Naive thymus-derived CD4-positive, alpha-beta T cell (primary cell): Measurements from ENCODE around the gene PPP3R1. TPM values are rescaled to one million over a fixed set of nuclear protein-coding genes. Genes with fewer than 3 reads are reported as not detected.

ENCODE experiments used
- ATAC-seq: fragments of 150-1000 bp; cut with Tn5 transposase; 2 replicates; pipeline ENCODE4 v1.10.0; 2021; ENCODE audit warnings: mild to moderate bottlenecking, moderate library complexity
- CTCF ChIA-PET: fragments of 350-600 bp; sonication (Branson Sonifier 250); formaldehyde crosslinking; loops from one replicate; lab custom pipeline; 2021; ENCODE audit warnings: antibody characterized with exemption; lab: Charles Lee
- POLR2A ChIA-PET: fragments of 350-600 bp; sonication (Branson Sonifier 250); formaldehyde crosslinking; loops from one replicate; lab custom pipeline; 2021; ENCODE audit warnings: antibody characterized with exemption, inconsistent platforms; lab: Charles Lee
- DNase-seq, 9 donors: peaks; one replicate each; pipeline versions ENCODE4 v3.0.0 to v3.0.0-alpha.2; 2020 to 2022; ENCODE audit warnings: mixed read lengths in 1 of 9
- H3K27ac ChIP-seq: one replicate; pipeline ENCODE4 v1.7.0; 2013; ENCODE audit warnings: mild to moderate bottlenecking, low read depth, low read length, moderate library complexity
- H3K27me3 ChIP-seq, 2 donors: one replicate each; pipeline ENCODE4 v1.7.0; 2013; ENCODE audit warnings: low read length in 2 of 2, mild to moderate bottlenecking in 2 of 2, moderate library complexity in 2 of 2; ENCODE audit not compliant: control insufficient read depth in 2 of 2, insufficient read depth in 2 of 2
- H3K36me3 ChIP-seq, 3 experiments: 1 replicate in 2 of 3; 2 replicates in 1 of 3; pipeline ENCODE4 v1.7.0; 2013; ENCODE audit warnings: low read length in 3 of 3, mild to moderate bottlenecking in 3 of 3, moderate library complexity in 1 of 3; ENCODE audit not compliant: insufficient read depth in 3 of 3, control insufficient read depth in 2 of 3
- H3K4me1 ChIP-seq, 2 donors: one replicate each; pipeline ENCODE4 v1.7.0; 2013; ENCODE audit warnings: low read length in 2 of 2, mild to moderate bottlenecking in 2 of 2, moderate library complexity in 1 of 2; ENCODE audit not compliant: control insufficient read depth in 2 of 2, insufficient read depth in 2 of 2
- H3K4me3 ChIP-seq: 2 replicates; pipeline ENCODE4 v1.7.0; 2013; ENCODE audit warnings: mild to moderate bottlenecking, low read length
- H3K9me3 ChIP-seq, 3 experiments: 1 replicate in 2 of 3; 2 replicates in 1 of 3; pipeline ENCODE4 v1.7.0; 2013; ENCODE audit warnings: low read length in 3 of 3; ENCODE audit not compliant: control insufficient read depth in 2 of 3
- H3K27ac Mint-ChIP-seq, 9 donors: one replicate each; pipeline ENCODE4 v1.8.0; 2020 to 2022; ENCODE audit warnings: mixed read lengths in 9 of 9, mild to moderate bottlenecking in 8 of 9, moderate library complexity in 5 of 9, inconsistent platforms in 2 of 9
- H3K27me3 Mint-ChIP-seq, 5 donors: one replicate each; pipeline ENCODE4 v1.8.0; 2021 to 2022; ENCODE audit warnings: mixed read lengths in 5 of 5, mild to moderate bottlenecking in 1 of 5
- H3K36me3 Mint-ChIP-seq, 5 donors: one replicate each; pipeline ENCODE4 v1.8.0; 2020 to 2022; ENCODE audit warnings: mixed read lengths in 5 of 5, mild to moderate bottlenecking in 3 of 5, inconsistent platforms in 1 of 5
- H3K4me1 Mint-ChIP-seq, 7 donors: one replicate each; pipeline ENCODE4 v1.8.0; 2020 to 2022; ENCODE audit warnings: mixed read lengths in 7 of 7, mild to moderate bottlenecking in 3 of 7, inconsistent platforms in 1 of 7
- H3K4me3 Mint-ChIP-seq, 10 donors: one replicate each; pipeline ENCODE4 v1.8.0; 2020 to 2022; ENCODE audit warnings: mild to moderate bottlenecking in 10 of 10, mixed read lengths in 10 of 10, moderate library complexity in 6 of 10, inconsistent platforms in 2 of 10
- H3K9me3 Mint-ChIP-seq, 11 donors: one replicate each; pipeline ENCODE4 v1.8.0; 2020 to 2022; ENCODE audit warnings: mixed read lengths in 11 of 11, mild to moderate bottlenecking in 4 of 11, inconsistent platforms in 1 of 11, moderate library complexity in 1 of 11
- intact Hi-C, 2 donors: fragments of 100-400 bp; cut with micrococcal nuclease; formaldehyde crosslinking; loops; one replicate each; pipeline ENCODE4 v1.15.1; 2023
- polyA plus RNA-seq, 2 donors: library from polyadenylated mRNA; unstranded; fragments of 300-500 nt; fragmentation: Illumina TruSeq; gene quantifications; one replicate each; pipeline ENCODE4 v1.2.3, GENCODE V29; 2021
- total RNA-seq, 6 experiments: library from RNA in 5 of 6; stranded (reverse) in 5 of 6; gene quantifications; 1 replicate in 5 of 6; 2 replicates in 1 of 6; pipeline ENCODE4 v1.2.3 and lab custom pipeline; 2021 to 2026

The PPP3R1 gene
- total and polyA plus RNA-seq, 7 experiments from 2014 or later, result 2.6 to 78.2 (median 64.2) TPM

GRCh38 chr2:68171684-68172083 is 80.6 kb downstream of the PPP3R1 start:
- DNase-seq (no peak), ATAC-seq (no peak)
- H3K4me1 Mint-ChIP-seq, result peaks cover 7 to 24% (median 16%) of the 10 kb centered on the region in 7 donors
- H3K27ac ChIP-seq, result no peak overlapping the region
- H3K4me3 ChIP-seq, result no peak overlapping the region
- H3K4me3 Mint-ChIP-seq, result no peak overlapping the region
- POLR2A ChIA-PET, result no interaction called here
- no peaks in the 10 kb centered on the region for H3K27me3 ChIP-seq
- H3K9me3 ChIP-seq, result no peaks in the 10 kb centered on the region
- peaks cover 0 to 26% (median 13%) of the 10 kb centered on the region in 5 donors for H3K36me3 Mint-ChIP-seq
- peaks cover 0 to 4% of the 10 kb centered on the region in 2 donors for H3K4me1 ChIP-seq
- H3K36me3 ChIP-seq, result peaks cover 0 to 46% (median 7%) of the 10 kb centered on the region in 3 experiments
- no peaks in the 10 kb centered on the region for H3K9me3 Mint-ChIP-seq
- CTCF ChIA-PET, result no interaction called here
- no peaks in the 10 kb centered on the region for H3K27me3 Mint-ChIP-seq
- intact Hi-C loops, result no loop called here
- H3K27ac Mint-ChIP-seq, result no peak overlapping the region

GRCh38 chr2:68171146-68171545 is 81.2 kb downstream of the PPP3R1 start:
- H3K4me3 Mint-ChIP-seq, result no peak overlapping the region
- H3K4me1 ChIP-seq, result peaks cover 0 to 4% of the 10 kb centered on the region in 2 donors
- CTCF ChIA-PET, result no interaction called here
- H3K27ac Mint-ChIP-seq, result no peak overlapping the region
- peaks cover 7 to 24% (median 17%) of the 10 kb centered on the region in 7 donors for H3K4me1 Mint-ChIP-seq
- peaks cover 0 to 29% (median 17%) of the 10 kb centered on the region in 5 donors for H3K36me3 Mint-ChIP-seq
- ATAC-seq (no peak), DNase-seq (no peak)
- H3K9me3 Mint-ChIP-seq, result no peaks in the 10 kb centered on the region
- H3K27me3 ChIP-seq, result no peaks in the 10 kb centered on the region
- no peaks in the 10 kb centered on the region for H3K9me3 ChIP-seq
- H3K36me3 ChIP-seq, result peaks cover 0 to 50% (median 7%) of the 10 kb centered on the region in 3 experiments
- no peak overlapping the region for H3K4me3 ChIP-seq
- POLR2A ChIA-PET, result no interaction called here
- intact Hi-C loops, result no loop called here
- H3K27me3 Mint-ChIP-seq, result no peaks in the 10 kb centered on the region
- H3K27ac ChIP-seq, result no peak overlapping the region

GRCh38 chr2:68169308-68169707 is 83.0 kb downstream of the PPP3R1 start:
- Histone ChIP-seq H3K9me3 (no peaks in the 10 kb centered on the region), H3K36me3 (peaks cover 0 to 53% (median 7%) of the 10 kb centered on the region in 3 experiments), H3K27me3 (no peaks in the 10 kb centered on the region), H3K4me1 (peaks cover 0 to 4% of the 10 kb centered on the region in 2 donors), H3K27ac (no peak overlapping the region), H3K4me3 (no peak overlapping the region)
- no peaks in the 10 kb centered on the region for H3K9me3 Mint-ChIP-seq
- peaks cover 7 to 29% (median 17%) of the 10 kb centered on the region in 7 donors for H3K4me1 Mint-ChIP-seq
- intact Hi-C loops, result no loop called here
- CTCF ChIA-PET, result interaction anchor here (0.6 to 1.3 kb wide), 3 partner anchors 9 to 26 kb away, joined by 3 to 4 read pairs (median 3); no protein-coding TSS in a partner anchor
- POLR2A ChIA-PET, result interaction anchor here (1.1 kb wide), 1 partner anchor 12 kb away, joined by 8 read pairs; the partner anchor contains the start of gene PNO1
- H3K36me3 Mint-ChIP-seq, result peaks cover 5 to 29% (median 22%) of the 10 kb centered on the region in 5 donors
- no peak overlapping the region for H3K27ac Mint-ChIP-seq
- no peak for DNase-seq
- ATAC-seq, result no peak
- no peaks in the 10 kb centered on the region for H3K27me3 Mint-ChIP-seq
- H3K4me3 Mint-ChIP-seq, result no peak overlapping the region

- Histone ChIP-seq H3K27me3 (no peaks in the 10 kb centered on the region), H3K4me3 (no peak overlapping the region), H3K9me3 (no peaks in the 10 kb centered on the region), H3K4me1 (no peaks in the 10 kb centered on the region), H3K36me3 (peaks cover 4 to 67% (median 13%) of the 10 kb centered on the region in 3 experiments), H3K27ac (no peak overlapping the region)
- DNase-seq (no peak), ATAC-seq (no peak)
- CTCF ChIA-PET, result interaction anchor here (1.7 kb wide), 1 partner anchor 17 kb away, joined by 8 read pairs; no protein-coding TSS in a partner anchor
- H3K9me3 Mint-ChIP-seq, result no peaks in the 10 kb centered on the region
- peak overlapping the region in 4 of 9 donors; percentile 11 to 41 (median 20) for H3K27ac Mint-ChIP-seq
- peaks cover 0 to 34% (median 7%) of the 10 kb centered on the region in 7 donors for H3K4me1 Mint-ChIP-seq
- POLR2A ChIA-PET, result interaction anchor here (0.9 to 1.2 kb wide), 4 partner anchors 8 to 17 kb away, joined by 3 to 6 read pairs (median 4); partner anchors contain the start of gene PNO1
- H3K27me3 Mint-ChIP-seq, result no peaks in the 10 kb centered on the region
- H3K4me3 Mint-ChIP-seq, result no peak overlapping the region
- H3K36me3 Mint-ChIP-seq, result peaks cover 5 to 36% (median 21%) of the 10 kb centered on the region in 5 donors
- intact Hi-C loops, result no loop called here
Observed at GRCh38 chr2:68167186-68167585, 85.1 kb downstream of the PPP3R1 start.

GRCh38 chr2:68163641-68164040 is 88.7 kb downstream of the PPP3R1 start:
- POLR2A ChIA-PET, result no interaction called here
- peak overlapping the region in 1 of 9 donors; percentile 62 for H3K27ac Mint-ChIP-seq
- Histone ChIP-seq H3K27ac (no peak overlapping the region), H3K4me3 (no peak overlapping the region), H3K4me1 (peaks cover 6 to 9% of the 10 kb centered on the region in 2 donors), H3K9me3 (no peaks in the 10 kb centered on the region), H3K27me3 (no peaks in the 10 kb centered on the region), H3K36me3 (peaks cover 6 to 67% (median 10%) of the 10 kb centered on the region in 3 experiments)
- no peak overlapping the region for H3K4me3 Mint-ChIP-seq
- DNase-seq (no peak), ATAC-seq (no peak)
- intact Hi-C loops, result no loop called here
- no peaks in the 10 kb centered on the region for H3K27me3 Mint-ChIP-seq
- H3K9me3 Mint-ChIP-seq, result peaks cover 0 to 3% (median 0%) of the 10 kb centered on the region in 11 donors
- CTCF ChIA-PET, result no interaction called here
- H3K36me3 Mint-ChIP-seq, result peaks cover 15 to 47% (median 29%) of the 10 kb centered on the region in 5 donors
- peaks cover 7 to 49% (median 29%) of the 10 kb centered on the region in 7 donors for H3K4me1 Mint-ChIP-seq

- CTCF ChIA-PET, result interaction anchor here (1.4 to 1.9 kb wide), 3 partner anchors 36 to 125 kb away, joined by 3 to 7 read pairs (median 6); no protein-coding TSS in a partner anchor
- peak overlapping the region; percentile 84 to 99 (median 94) for H3K4me3 Mint-ChIP-seq
- Histone ChIP-seq H3K36me3 (peaks cover 6 to 37% (median 10%) of the 10 kb centered on the region in 3 experiments), H3K9me3 (no peaks in the 10 kb centered on the region), H3K4me1 (peaks cover 19 to 33% of the 10 kb centered on the region in 2 donors), H3K27ac (peak overlapping the region; percentile 87), H3K27me3 (no peaks in the 10 kb centered on the region), H3K4me3 (peak overlapping the region; percentile 93)
- POLR2A ChIA-PET, result interaction anchor here (0.6 to 2.2 kb wide), 8 partner anchors 10 to 96 kb away, joined by 3 to 31 read pairs (median 6); partner anchors contain the start of genes C1D and PPP3R1
- intact Hi-C loops, result loop anchor here in 1 of 2 donors (5.0 to 10.0 kb wide), 2 partner anchors 577 to 761 kb away; partner anchors contain the start of genes ARHGAP25 and ETAA1
- no peak for DNase-seq
- H3K27ac Mint-ChIP-seq, result peak overlapping the region; percentile 96 to 100 (median 99)
- H3K27me3 Mint-ChIP-seq, result no peaks in the 10 kb centered on the region
- H3K9me3 Mint-ChIP-seq, result peaks cover 0 to 3% (median 0%) of the 10 kb centered on the region in 11 donors
- no peak for ATAC-seq
- peaks cover 25 to 66% (median 54%) of the 10 kb centered on the region in 7 donors for H3K4me1 Mint-ChIP-seq
- H3K36me3 Mint-ChIP-seq, result peaks cover 14 to 22% (median 17%) of the 10 kb centered on the region in 5 donors
Observed at GRCh38 chr2:68158134-68158447, 94.2 kb downstream of the PPP3R1 start.
